Panc1 (cell line): ENCODE results near the gene PDE1C. TPM values are rescaled to one million over a fixed set of nuclear protein-coding genes. Genes with fewer than 3 reads are reported as not detected.

Experiments used
- ATAC-seq: fragments of 200-7000 bp; cut with Tn5 transposase; 2 replicates; pipeline ENCODE4 v1.9.1; 2020; ENCODE audit warnings: mild to moderate bottlenecking, moderate library complexity
- BruUV-seq: library from RNA; stranded (reverse); fragments of 400-500 nt; replicated peaks from 2 replicates; lab custom pipeline; 2021; lab: Mats Ljungman, UMichigan
- CTCF ChIA-PET: fragments of 300-600 bp; sonication (Branson Sonifier 250); formaldehyde crosslinking; loops from one replicate; lab custom pipeline; 2022; ENCODE audit warnings: antibody characterized with exemption; lab: Charles Lee
- POLR2A ChIA-PET: fragments of 300-600 bp; sonication (Branson Sonifier 250); formaldehyde crosslinking; loops from one replicate; lab custom pipeline; 2022; ENCODE audit warnings: antibody characterized with exemption; lab: Charles Lee
- DNase-seq: peaks from one replicate; pipeline ENCODE4 v3.0.0-alpha.2; 2010; ENCODE audit warnings: low read depth, low spot score
- H3K27ac ChIP-seq: 2 replicates; pipeline ENCODE4 v1.5.1; 2011; ENCODE audit warnings: mild to moderate bottlenecking, low read length, inconsistent platforms
- H3K27me3 ChIP-seq: fragments of 200-500 bp; sonication (Bioruptor generic); 2 replicates; pipeline ENCODE4 v1.6.0; 2014; ENCODE audit warnings: low read length, inconsistent platforms; ENCODE audit not compliant: control insufficient read depth, insufficient read depth
- H3K36me3 ChIP-seq: fragments of 200-500 bp; sonication (Bioruptor generic); 2 replicates; pipeline ENCODE4 v1.5.1; 2014; ENCODE audit warnings: inconsistent platforms, mild to moderate bottlenecking, low read length, moderate library complexity; ENCODE audit not compliant: control insufficient read depth, insufficient read depth
- H3K4me1 ChIP-seq: 2 replicates; pipeline ENCODE4 v1.5.1; 2011; ENCODE audit warnings: inconsistent platforms, mild to moderate bottlenecking, low read length, moderate library complexity; ENCODE audit not compliant: control insufficient read depth, insufficient read depth
- H3K4me3 ChIP-seq, 2 experiments: 2 replicates each; pipeline ENCODE4 v1.5.1; 2011 to 2012; ENCODE audit warnings: low read depth in 2 of 2, low read length in 2 of 2, mild to moderate bottlenecking in 2 of 2, inconsistent platforms in 1 of 2, moderate library complexity in 1 of 2
- H3K9me3 ChIP-seq: fragments of 200-500 bp; sonication (Bioruptor generic); 2 replicates; pipeline ENCODE4 v1.5.1; 2014; ENCODE audit warnings: low read depth, mild to moderate bottlenecking, inconsistent platforms, low read length, moderate library complexity; ENCODE audit not compliant: control insufficient read depth, insufficient read depth
- CTCF ChIP-seq: fragments of 450-650 bp; IDR thresholded peaks from 2 replicates; pipeline ENCODE4 v1.5.1; 2017; ENCODE audit warnings: mild to moderate bottlenecking
- POLR2AphosphoS5 ChIP-seq: IDR thresholded peaks from 2 replicates; pipeline ENCODE4 v1.6.1; 2012; ENCODE audit warnings: mild to moderate bottlenecking, low read depth, low read length, moderate library complexity
- REST ChIP-seq, 2 experiments: IDR thresholded peaks; 2 replicates each; pipeline ENCODE4 v1.6.1; 2011 to 2012; ENCODE audit warnings: low read depth in 2 of 2, control low read depth in 1 of 2, low read length in 1 of 2, mild to moderate bottlenecking in 1 of 2, moderate library complexity in 1 of 2; ENCODE audit not compliant: insufficient read depth in 1 of 2
- SIN3A ChIP-seq: IDR thresholded peaks from 2 replicates; pipeline ENCODE4 v1.6.1; 2012; ENCODE audit warnings: low read depth, mild to moderate bottlenecking, low read length, moderate library complexity, borderline replicate concordance; ENCODE audit not compliant: insufficient read depth
- TCF7L2 ChIP-seq: IDR thresholded peaks from 2 replicates; pipeline ENCODE4 v1.6.1; 2011; ENCODE audit warnings: mild to moderate bottlenecking, low read depth, low read length, inconsistent platforms
- in situ Hi-C: cut with HindIII; loops from 2 replicates; pipeline ENCODE4 v1.10.0; 2016; ENCODE audit warnings: low sequenced_read_pairs, low pct_unique_long_range_greater_than_20kb
- intact Hi-C: fragments of 100-400 bp; cut with micrococcal nuclease; formaldehyde crosslinking; loops from one replicate; pipeline ENCODE4 v1.10.0; 2022; ENCODE audit not compliant: unreplicated experiment
- total RNA-seq: library from RNA; stranded (reverse); gene quantifications from one replicate; pipeline ENCODE4 v1.2.1, GENCODE V29; 2021; ENCODE audit not compliant: unreplicated experiment

PDE1C gene
- total RNA-seq, 1 experiment from 2014 or later: not detected

GRCh38 chr7:31720366-31720765, 349.8 kb downstream of the PDE1C start:
- TF ChIP-seq REST (IDR thresholded peaks at IDR 0.05; ENCODE audit: insufficient read depth in 1 of 2, low read depth in 2 of 2, low read length in 1 of 2) (no peak), SIN3A (no peak), TCF7L2 (no peak), CTCF (no peak), POLR2AphosphoS5 (no peak)
- no peak for ATAC-seq
- H3K4me3 ChIP-seq: no peak overlapping the region
- POLR2A ChIA-PET: no interaction called here
- H3K4me1 ChIP-seq: no peaks in the 10 kb centered on the region
- no peaks in the 10 kb centered on the region for H3K9me3 ChIP-seq
- no TSS peak for BruUV-seq
- no peak for DNase-seq
- no peak overlapping the region for H3K27ac ChIP-seq
- no peaks in the 10 kb centered on the region for H3K36me3 ChIP-seq
- H3K27me3 ChIP-seq: no peaks in the 10 kb centered on the region
- intact Hi-C loops (no loop called here), in situ Hi-C loops (no loop called here)
- CTCF ChIA-PET: no interaction called here

- no peak for ATAC-seq
- no peak overlapping the region for H3K27ac ChIP-seq
- TF ChIP-seq CTCF (no peak), SIN3A (no peak), POLR2AphosphoS5 (no peak), TCF7L2 (no peak), REST (IDR thresholded peaks at IDR 0.05; ENCODE audit: insufficient read depth in 1 of 2, low read depth in 2 of 2, low read length in 1 of 2) (no peak)
- H3K4me3 ChIP-seq: no peak overlapping the region
- no peaks in the 10 kb centered on the region for H3K4me1 ChIP-seq
- no TSS peak for BruUV-seq
- intact Hi-C loops: no loop called here
- no peaks in the 10 kb centered on the region for H3K9me3 ChIP-seq
- POLR2A ChIA-PET: no interaction called here
- no peaks in the 10 kb centered on the region for H3K36me3 ChIP-seq
- in situ Hi-C loops: no loop called here
- H3K27me3 ChIP-seq: no peaks in the 10 kb centered on the region
- no peak for DNase-seq
- CTCF ChIA-PET: no interaction called here
Measured at GRCh38 chr7:31716355-31716754, 353.9 kb downstream of the PDE1C start.
